ENCODE data around the gene L3MBTL4. TPM values are rescaled to one million over a fixed set of nuclear protein-coding genes. Genes with fewer than 3 reads are reported as not detected.

The L3MBTL4 gene
- total and polyA plus RNA-seq, 9 of the 15 experiments (the other 6 are each of a cell fraction or from before 2014, with no cell fraction given): not detected

DNA sequence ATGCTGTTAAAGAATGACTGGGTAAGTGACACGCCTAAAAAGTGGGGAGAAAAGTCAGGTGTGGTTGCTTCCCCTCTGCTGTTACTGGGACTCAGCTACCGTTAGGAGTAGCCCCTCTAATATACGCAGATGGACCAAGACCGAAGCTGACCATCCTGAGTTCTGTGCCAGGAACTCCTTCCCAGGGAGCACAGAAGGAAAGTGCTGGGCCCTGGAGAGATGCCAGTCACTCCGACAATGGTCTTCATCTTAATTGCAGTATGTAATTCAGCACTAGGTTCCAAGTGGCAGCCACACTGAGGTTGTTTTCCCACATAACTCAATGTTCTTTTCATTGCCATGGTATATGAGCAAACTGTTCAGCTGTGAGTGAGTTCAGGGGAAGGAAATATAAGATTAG, 499.8 kb downstream of the L3MBTL4 start (continued):
- TF ChIP-seq, protein P1, sequence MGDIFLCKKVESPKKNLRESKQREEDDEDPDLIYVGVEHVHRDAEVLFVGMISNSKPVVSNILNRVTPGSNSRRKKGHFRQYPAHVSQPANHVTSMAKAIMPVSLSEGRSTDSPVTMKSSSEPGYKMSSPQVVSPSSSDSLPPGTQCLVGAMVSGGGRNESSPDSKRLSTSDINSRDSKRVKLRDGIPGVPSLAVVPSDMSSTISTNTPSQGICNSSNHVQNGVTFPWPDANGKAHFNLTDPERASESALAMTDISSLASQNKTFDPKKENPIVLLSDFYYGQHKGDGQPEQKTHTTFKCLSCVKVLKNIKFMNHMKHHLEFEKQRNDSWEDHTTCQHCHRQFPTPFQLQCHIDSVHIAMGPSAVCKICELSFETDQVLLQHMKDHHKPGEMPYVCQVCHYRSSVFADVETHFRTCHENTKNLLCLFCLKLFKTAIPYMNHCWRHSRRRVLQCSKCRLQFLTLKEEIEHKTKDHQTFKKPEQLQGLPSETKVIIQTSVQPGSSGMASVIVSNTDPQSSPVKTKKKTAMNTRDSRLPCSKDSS (IDR thresholded peaks at IDR 0.05; ENCODE audit: low read depth, partially characterized antibody): no peak
- TF ChIP-seq SNRNP70 (optimal IDR thresholded peaks at IDR 0.05; ENCODE audit: low read depth, low read length): no peak
- TF ChIP-seq, protein P2, sequence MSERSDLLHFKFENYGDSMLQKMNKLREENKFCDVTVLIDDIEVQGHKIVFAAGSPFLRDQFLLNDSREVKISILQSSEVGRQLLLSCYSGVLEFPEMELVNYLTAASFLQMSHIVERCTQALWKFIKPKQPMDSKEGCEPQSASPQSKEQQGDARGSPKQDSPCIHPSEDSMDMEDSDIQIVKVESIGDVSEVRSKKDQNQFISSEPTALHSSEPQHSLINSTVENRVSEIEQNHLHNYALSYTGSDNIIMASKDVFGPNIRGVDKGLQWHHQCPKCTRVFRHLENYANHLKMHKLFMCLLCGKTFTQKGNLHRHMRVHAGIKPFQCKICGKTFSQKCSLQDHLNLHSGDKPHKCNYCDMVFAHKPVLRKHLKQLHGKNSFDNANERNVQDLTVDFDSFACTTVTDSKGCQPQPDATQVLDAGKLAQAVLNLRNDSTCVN (CRISPR knock-in tag; IDR thresholded peaks at IDR 0.05): no peak
- TF ChIP-seq CHD4 (IDR thresholded peaks at IDR 0.05; ENCODE audit: insufficient read depth, insufficient replicate concordance, low read depth, low read length, poor library complexity, severe bottlenecking): no peak
- no peak for TF ChIP-seq ARNT (IDR thresholded peaks at IDR 0.05)
- TF ChIP-seq FOS (IDR thresholded peaks at IDR 0.05; ENCODE audit: extremely low read depth, insufficient read length): no peak
- no peak for TF ChIP-seq NFIX (CRISPR knock-in tag; IDR thresholded peaks at IDR 0.05; ENCODE audit: low read depth)
- TF ChIP-seq HLTF (IDR thresholded peaks at IDR 0.05): no peak

DNA sequence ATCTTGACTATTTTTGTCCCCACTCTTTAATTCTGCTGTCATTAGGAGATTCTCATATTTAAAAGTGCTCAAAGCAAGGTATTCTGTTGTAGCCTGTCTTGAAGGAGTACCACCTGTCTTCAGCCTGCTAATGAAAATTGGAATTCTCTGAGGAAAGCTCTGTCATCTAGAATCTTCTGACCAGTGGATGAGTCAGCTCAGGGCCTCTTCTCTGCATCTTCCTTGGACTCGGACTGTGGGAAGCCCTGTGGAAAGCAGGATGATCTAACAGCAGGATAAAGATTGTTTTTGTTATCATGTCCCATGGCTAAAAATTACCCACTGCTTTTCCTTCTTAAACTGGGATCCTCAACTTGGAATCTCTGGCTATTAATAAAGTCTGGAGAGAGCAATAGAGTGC, 500.7 kb downstream of the L3MBTL4 start:
- CTCF ChIA-PET (ENCODE audit: low intra/inter-chr PET ratio): no interaction called here
- FAIRE-seq: no peak
- in situ Hi-C loops (cut with MboI): no loop called here

More for the DNA sequence above, 500.7 kb downstream of the L3MBTL4 start:
- H3K27ac ChIP-seq (ENCODE audit: extremely low read depth, low read depth, low read length): no peak overlapping the region
- no peaks in the 10 kb centered on the region for H3K9me3 ChIP-seq (replicated peaks; ENCODE audit: control insufficient read depth, insufficient read depth, low read depth, low read length)
- POLR2A ChIA-PET: no interaction called here
- H3K4me3 ChIP-seq: no peak overlapping the region
- DNase-seq (ENCODE audit: extremely low read depth in 1 of 4, low spot score in 3 of 4): no peak
- H3K9me1 ChIP-seq (ENCODE audit: control insufficient read depth, insufficient read depth, low read length): no peaks in the 10 kb centered on the region
- TF ChIP-seq LCOR (CRISPR knock-in tag; IDR thresholded peaks at IDR 0.05) (no peak), MAFF (IDR thresholded peaks at IDR 0.05; ENCODE audit: low read length) (no peak), JUN (IDR thresholded peaks at IDR 0.05; ENCODE audit: borderline replicate concordance, low read depth, low read length) (no peak), JUN (CRISPR knock-in tag; IDR thresholded peaks at IDR 0.05; ENCODE audit: borderline replicate concordance) (no peak), CBX3 (IDR thresholded peaks at IDR 0.05; ENCODE audit: borderline replicate concordance in 1 of 2, low read length in 2 of 2) (no peak), TCF7 (IDR thresholded peaks at IDR 0.05; ENCODE audit: borderline replicate concordance) (no peak), ZNF316 (IDR thresholded peaks at IDR 0.05) (no peak)
- TF ChIP-seq, protein P3, sequence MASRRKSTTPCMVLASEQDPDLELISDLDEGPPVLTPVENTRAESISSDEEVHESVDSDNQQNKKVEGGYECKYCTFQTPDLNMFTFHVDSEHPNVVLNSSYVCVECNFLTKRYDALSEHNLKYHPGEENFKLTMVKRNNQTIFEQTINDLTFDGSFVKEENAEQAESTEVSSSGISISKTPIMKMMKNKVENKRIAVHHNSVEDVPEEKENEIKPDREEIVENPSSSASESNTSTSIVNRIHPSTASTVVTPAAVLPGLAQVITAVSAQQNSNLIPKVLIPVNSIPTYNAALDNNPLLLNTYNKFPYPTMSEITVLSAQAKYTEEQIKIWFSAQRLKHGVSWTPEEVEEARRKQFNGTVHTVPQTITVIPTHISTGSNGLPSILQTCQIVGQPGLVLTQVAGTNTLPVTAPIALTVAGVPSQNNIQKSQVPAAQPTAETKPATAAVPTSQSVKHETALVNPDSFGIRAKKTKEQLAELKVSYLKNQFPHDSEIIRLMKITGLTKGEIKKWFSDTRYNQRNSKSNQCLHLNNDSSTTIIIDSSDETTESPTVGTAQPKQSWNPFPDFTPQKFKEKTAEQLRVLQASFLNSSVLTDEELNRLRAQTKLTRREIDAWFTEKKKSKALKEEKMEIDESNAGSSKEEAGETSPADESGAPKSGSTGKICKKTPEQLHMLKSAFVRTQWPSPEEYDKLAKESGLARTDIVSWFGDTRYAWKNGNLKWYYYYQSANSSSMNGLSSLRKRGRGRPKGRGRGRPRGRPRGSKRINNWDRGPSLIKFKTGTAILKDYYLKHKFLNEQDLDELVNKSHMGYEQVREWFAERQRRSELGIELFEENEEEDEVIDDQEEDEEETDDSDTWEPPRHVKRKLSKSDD (conservative IDR thresholded peaks at IDR 0.05; ENCODE audit: low read length): no peak
- BruUV-seq (replicated peaks): no TSS peak
- no peak overlapping the region for H3K9ac ChIP-seq (ENCODE audit: insufficient read depth in 1 of 2, low read depth in 2 of 2, low read length in 2 of 2)
- no peaks in the 10 kb centered on the region for H3K36me3 ChIP-seq (ENCODE audit: control insufficient read depth, insufficient read depth, low read length)
- no peaks in the 10 kb centered on the region for H4K20me1 ChIP-seq (replicated peaks; ENCODE audit: control insufficient read depth, insufficient read depth, low read length)
- no peak for ATAC-seq
- 7% methylated on average over 1 of the region's 1 CpG for WGBS (ENCODE audit: insufficient coverage, low coverage, missing lambda C conversion rate)
- H3K4me2 ChIP-seq (ENCODE audit: insufficient read depth, low read length): no peak overlapping the region
- no peaks in the 10 kb centered on the region for H3K27me3 ChIP-seq (ENCODE audit: control insufficient read depth in 2 of 2, insufficient read depth in 2 of 2, low read length in 2 of 2)
- H2AFZ ChIP-seq (ENCODE audit: low read depth, low read length): no peak overlapping the region
- H3K4me1 ChIP-seq (replicated peaks in 1 of 2; ENCODE audit: control insufficient read depth in 2 of 2, insufficient read depth in 2 of 2, low read length in 2 of 2): no peaks in the 10 kb centered on the region
- H3K79me2 ChIP-seq (ENCODE audit: control insufficient read depth, insufficient read depth, low read length): no peaks in the 10 kb centered on the region
- intact Hi-C loops (cut with micrococcal nuclease): no loop called here

Data from K562 (cell line).